ENCODE data around the gene ANKRD65.
"Not testable (repeated sequence)": the region's sequence is repeated elsewhere in the genome, so short reads cannot be mapped to it uniquely, and the experiment has no call there.

Gene ANKRD65

GRCh38 chr1:1434131-1434823 lies 13.2 kb upstream of the ANKRD65 start:
- whole genome bisulfite sequencing = 13% methylated on average over 32 of the region's 32 CpGs
- Histone ChIP-seq H3K27ac (ENCODE audit: low read depth, low read length) (peak overlapping the region; percentile 93), H3K9me3 (ENCODE audit: insufficient read depth, low read depth, low read length) (no peaks in the 10 kb centered on the region), H3K4me1 (ENCODE audit: insufficient read depth, low read length) (peaks cover 45% of the 10 kb centered on the region), H3K27me3 (ENCODE audit: insufficient read depth, low read length) (peaks cover 4% of the 10 kb centered on the region; the same call in 1 of the 2 replicates), H3K4me3 (ENCODE audit: low read length) (peak overlapping the region; percentile 55), H3K9ac (ENCODE audit: low read depth, low read length) (peak overlapping the region; percentile 67), H3K36me3 (ENCODE audit: insufficient read depth, low read length) (0 out of 2 replicates have a peak, but pooled peaks cover 3% of the 10 kb centered on the region)

DNA sequence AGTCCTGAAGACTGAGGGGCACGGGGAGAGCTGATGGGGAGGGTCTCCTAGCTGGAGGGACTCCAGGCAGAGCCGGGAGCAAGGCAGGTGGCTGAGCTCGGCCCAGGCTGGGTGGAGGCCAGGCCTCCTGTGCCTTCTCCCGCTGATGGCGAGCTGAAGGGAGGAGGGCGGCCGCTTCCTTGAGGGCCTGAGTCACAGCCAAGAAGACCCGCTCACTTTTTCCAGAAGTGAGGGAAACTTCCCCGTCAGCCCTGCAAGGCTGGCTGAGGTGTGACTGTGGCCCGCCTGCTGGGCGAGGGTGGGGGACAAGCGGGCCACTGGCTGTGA lies 12.7 kb upstream of the ANKRD65 start:
- peak overlapping the region; percentile 67 for H3K9ac ChIP-seq (ENCODE audit: low read depth, low read length)
- H3K36me3 ChIP-seq (ENCODE audit: insufficient read depth, low read length) = 0 out of 2 replicates have a peak, but pooled peaks cover 3% of the 10 kb centered on the region
- peak overlapping the region; percentile 55 for H3K4me3 ChIP-seq (ENCODE audit: low read length)
- WGBS = 23% methylated on average over 12 of the region's 12 CpGs
- H3K9me3 ChIP-seq (ENCODE audit: insufficient read depth, low read depth, low read length) = no peaks in the 10 kb centered on the region
- peaks cover 45% of the 10 kb centered on the region for H3K4me1 ChIP-seq (ENCODE audit: insufficient read depth, low read length)
- peak overlapping the region; percentile 93 for H3K27ac ChIP-seq (ENCODE audit: low read depth, low read length)
- peaks cover 4% of the 10 kb centered on the region; the same call in 1 of the 2 replicates for H3K27me3 ChIP-seq (ENCODE audit: insufficient read depth, low read length)

DNA sequence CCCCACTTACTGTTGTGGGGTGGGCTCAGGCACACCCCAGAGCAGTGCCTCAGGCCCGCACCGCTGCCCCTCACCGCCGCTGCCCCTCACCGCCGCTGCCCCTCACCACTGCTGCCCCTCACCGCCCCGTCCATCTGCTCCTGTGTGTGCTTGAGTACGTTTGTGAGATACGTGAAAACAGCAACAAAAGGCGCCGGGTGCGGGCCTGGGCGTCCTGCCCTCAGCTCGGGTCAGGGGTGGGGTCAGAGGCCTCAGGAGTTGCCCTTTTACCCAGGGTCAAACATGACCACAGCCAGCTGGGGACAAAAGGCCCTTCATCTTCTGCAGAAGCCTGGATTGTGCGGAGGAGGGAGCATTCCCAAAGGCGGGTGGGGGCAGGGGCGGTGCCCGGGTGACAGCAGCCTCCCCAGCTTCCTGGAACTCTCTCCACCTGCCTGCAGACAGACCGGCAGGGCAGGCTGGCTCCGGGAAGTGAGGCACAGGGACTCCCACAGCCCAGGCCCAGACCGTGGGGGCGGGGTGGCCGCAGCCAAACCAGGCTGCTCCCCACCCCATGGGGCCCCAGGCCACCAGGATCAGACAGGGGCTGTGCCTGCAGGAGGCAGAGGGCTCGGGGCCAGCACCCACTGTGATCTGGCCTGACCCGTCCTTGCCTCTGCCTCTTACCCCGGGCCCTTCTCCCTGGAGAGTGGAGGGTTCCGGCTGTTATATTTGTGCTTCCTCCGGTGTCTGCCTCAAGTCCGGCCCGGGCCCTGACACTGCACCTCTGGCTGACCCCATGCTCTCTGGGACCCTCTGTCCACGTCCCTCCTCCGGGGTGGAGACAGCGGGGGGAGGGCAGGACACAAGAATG lies 12.1 kb upstream of the ANKRD65 start:
- H3K36me3 ChIP-seq (ENCODE audit: insufficient read depth, low read length) = 0 out of 2 replicates have a peak, but pooled peaks cover 3% of the 10 kb centered on the region
- peak overlapping the region; percentile 93 for H3K27ac ChIP-seq (ENCODE audit: low read depth, low read length)
- H3K4me1 ChIP-seq (ENCODE audit: insufficient read depth, low read length) = peaks cover 45% of the 10 kb centered on the region
- H3K4me3 ChIP-seq (ENCODE audit: low read length) = peak overlapping the region; percentile 31
- H3K27me3 ChIP-seq (ENCODE audit: insufficient read depth, low read length) = peaks cover 4% of the 10 kb centered on the region; the same call in 1 of the 2 replicates
- WGBS = 38% methylated on average over 34 of the region's 34 CpGs
- H3K9me3 ChIP-seq (ENCODE audit: insufficient read depth, low read depth, low read length) = no peaks in the 10 kb centered on the region
- H3K9ac ChIP-seq (ENCODE audit: low read depth, low read length) = peak overlapping the region; percentile 67

DNA sequence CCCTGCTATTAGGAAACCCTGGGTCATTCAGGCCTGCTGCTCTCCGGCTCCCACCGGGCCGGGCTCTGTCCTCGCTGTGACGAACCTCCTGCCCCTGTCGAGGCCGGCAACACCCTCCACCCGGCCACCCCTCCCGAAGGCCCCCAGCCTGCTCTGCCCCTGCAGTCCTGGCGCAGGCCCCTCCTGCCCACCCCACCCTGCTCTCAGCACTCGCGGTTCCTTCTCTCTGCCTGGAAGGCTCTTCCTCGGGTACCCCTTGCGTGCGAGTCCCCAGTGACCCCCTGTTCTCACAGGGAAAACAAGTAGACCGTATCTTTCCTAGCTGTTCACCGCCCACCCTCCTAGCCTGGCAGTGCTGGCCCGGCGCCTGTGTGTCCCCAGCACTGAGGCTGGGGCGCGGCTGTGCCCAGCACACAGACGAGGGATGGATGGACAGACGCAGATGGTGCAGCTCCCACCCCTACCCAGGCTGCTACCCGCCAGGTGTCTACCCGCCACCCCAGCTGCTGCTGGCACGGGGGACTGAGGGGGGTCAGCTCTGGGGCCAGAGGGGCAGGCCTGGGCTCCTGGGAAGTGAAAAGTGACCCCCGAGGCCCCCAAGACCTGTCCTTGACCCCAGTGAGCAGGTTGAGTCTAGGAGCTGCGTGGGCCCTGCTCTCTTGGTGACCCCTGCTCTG lies 11.3 kb upstream of the ANKRD65 start:
- no peak overlapping the region for H3K4me3 ChIP-seq (ENCODE audit: low read length)
- H3K9me3 ChIP-seq (ENCODE audit: insufficient read depth, low read depth, low read length) = no peaks in the 10 kb centered on the region
- WGBS = 82% methylated on average over 28 of the region's 28 CpGs
- peak overlapping the region; percentile 52; the same call in 1 of the 2 replicates for H3K9ac ChIP-seq (ENCODE audit: low read depth, low read length)
- no peaks in the 10 kb centered on the region for H3K36me3 ChIP-seq (ENCODE audit: insufficient read depth, low read length)
- peaks cover 45% of the 10 kb centered on the region for H3K4me1 ChIP-seq (ENCODE audit: insufficient read depth, low read length)
- peak overlapping the region; percentile 93 for H3K27ac ChIP-seq (ENCODE audit: low read depth, low read length)
- H3K27me3 ChIP-seq (ENCODE audit: insufficient read depth, low read length) = peaks cover 4% of the 10 kb centered on the region; the same call in 1 of the 2 replicates

GRCh38 chr1:1431845-1432273 lies 10.8 kb upstream of the ANKRD65 start:
- Histone ChIP-seq H3K9me3 (ENCODE audit: insufficient read depth, low read depth, low read length) (no peaks in the 10 kb centered on the region), H3K9ac (ENCODE audit: low read depth, low read length) (peak overlapping the region; percentile 52), H3K4me1 (ENCODE audit: insufficient read depth, low read length) (peaks cover 45% of the 10 kb centered on the region), H3K27me3 (ENCODE audit: insufficient read depth, low read length) (peaks cover 4% of the 10 kb centered on the region; the same call in 1 of the 2 replicates), H3K27ac (ENCODE audit: low read depth, low read length) (peak overlapping the region; percentile 60), H3K4me3 (ENCODE audit: low read length) (no peak overlapping the region), H3K36me3 (ENCODE audit: insufficient read depth, low read length) (no peaks in the 10 kb centered on the region)
- 44% methylated on average over 5 of the region's 5 CpGs for WGBS

- Histone ChIP-seq H3K27ac (ENCODE audit: low read depth, low read length) (peak overlapping the region; percentile 60), H3K4me1 (ENCODE audit: insufficient read depth, low read length) (peaks cover 48% of the 10 kb centered on the region), H3K9me3 (ENCODE audit: insufficient read depth, low read depth, low read length) (no peaks in the 10 kb centered on the region), H3K27me3 (ENCODE audit: insufficient read depth, low read length) (peaks cover 4% of the 10 kb centered on the region; the same call in 1 of the 2 replicates), H3K4me3 (ENCODE audit: low read length) (no peak overlapping the region), H3K36me3 (ENCODE audit: insufficient read depth, low read length) (no peaks in the 10 kb centered on the region), H3K9ac (ENCODE audit: low read depth, low read length) (peak overlapping the region; percentile 52; the same call in 1 of the 2 replicates)
- WGBS = 54% methylated on average over 16 of the region's 18 CpGs
These were observed 10.1 kb upstream of the ANKRD65 start for GRCh38 chr1:1430992-1431844.

DNA sequence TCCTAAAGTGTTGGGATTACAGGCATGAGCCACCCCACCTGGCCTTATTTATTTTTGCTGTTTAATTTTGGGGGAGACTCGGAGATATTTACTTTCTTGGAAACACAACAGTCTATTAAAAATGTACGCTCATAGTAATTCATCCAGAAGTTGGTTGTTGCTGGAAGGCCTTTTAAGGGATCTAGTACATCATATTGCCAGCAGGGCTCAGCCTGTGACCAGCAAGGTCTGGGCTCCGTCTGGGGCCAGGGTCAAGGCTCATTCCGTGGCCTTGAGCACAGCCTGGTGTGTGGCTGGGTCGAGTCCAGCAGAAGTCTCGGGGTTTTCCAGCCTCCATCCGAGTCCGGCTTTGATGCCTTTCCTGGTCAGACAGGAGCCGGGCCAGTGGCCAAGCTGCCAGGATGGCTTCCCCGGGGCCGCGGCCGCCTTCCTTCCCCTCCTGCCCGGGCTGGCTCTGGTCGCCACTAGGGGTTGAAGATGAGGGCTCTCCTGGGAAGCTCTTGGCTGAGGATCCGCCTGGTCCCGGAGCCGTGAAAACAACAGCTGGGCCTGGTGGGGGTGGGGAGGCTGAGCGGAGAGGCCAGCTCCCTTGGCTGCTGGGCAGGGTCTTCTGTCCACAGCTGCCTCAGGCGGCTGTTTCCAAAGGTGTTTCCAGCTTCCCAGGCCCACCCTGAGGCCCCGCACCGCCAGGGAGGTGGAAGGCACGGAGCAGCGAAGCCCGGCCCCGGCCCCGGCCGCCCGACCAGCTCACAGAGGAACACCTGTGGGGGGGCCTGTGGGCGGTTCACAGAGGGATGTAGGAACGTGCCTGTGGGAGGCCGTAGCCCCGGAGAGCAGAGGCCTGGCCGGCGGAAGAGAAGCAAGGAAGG lies 9.3 kb upstream of the ANKRD65 start:
- Histone ChIP-seq H3K36me3 (ENCODE audit: insufficient read depth, low read length) (no peaks in the 10 kb centered on the region), H3K4me3 (ENCODE audit: low read length) (no peak overlapping the region), H3K4me1 (ENCODE audit: insufficient read depth, low read length) (peaks cover 53% of the 10 kb centered on the region), H3K27ac (ENCODE audit: low read depth, low read length) (peak overlapping the region; percentile 73; the same call in 1 of the 2 replicates), H3K27me3 (ENCODE audit: insufficient read depth, low read length) (no peaks in the 10 kb centered on the region), H3K9ac (ENCODE audit: low read depth, low read length) (peak overlapping the region; percentile 32; the same call in 1 of the 2 replicates), H3K9me3 (ENCODE audit: insufficient read depth, low read depth, low read length) (no peaks in the 10 kb centered on the region)
- WGBS = 33% methylated on average over 35 of the region's 35 CpGs

DNA sequence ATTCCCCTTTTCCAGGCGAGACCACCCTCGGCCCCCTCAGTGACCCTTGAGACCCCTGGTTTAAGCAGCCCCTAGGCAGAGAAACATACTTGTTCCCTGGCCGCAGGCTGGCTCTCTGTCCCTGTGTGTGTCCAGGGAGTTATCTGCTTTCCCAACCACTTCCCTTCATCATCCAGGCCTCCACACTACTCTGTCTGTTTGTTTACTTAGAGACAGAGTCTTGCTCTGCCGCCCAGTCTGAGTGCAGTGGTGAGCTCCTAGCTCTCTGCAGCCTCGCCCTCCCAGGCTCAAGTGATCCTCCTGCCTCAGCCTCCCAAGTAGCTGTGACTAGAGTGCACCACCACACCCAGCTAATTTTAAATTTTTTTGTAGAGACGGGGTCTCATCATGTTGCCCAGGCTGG lies 8.6 kb upstream of the ANKRD65 start:
- H3K27ac ChIP-seq (ENCODE audit: low read depth, low read length) = no peak overlapping the region; the same call in 1 of the 2 replicates
- H3K9ac ChIP-seq (ENCODE audit: low read depth, low read length) = no peak overlapping the region
- H3K4me1 ChIP-seq (ENCODE audit: insufficient read depth, low read length) = peaks cover 47% of the 10 kb centered on the region
- no peaks in the 10 kb centered on the region for H3K9me3 ChIP-seq (ENCODE audit: insufficient read depth, low read depth, low read length)
- 91% methylated on average over 6 of the region's 6 CpGs for WGBS
- no peaks in the 10 kb centered on the region for H3K27me3 ChIP-seq (ENCODE audit: insufficient read depth, low read length)
- H3K36me3 ChIP-seq (ENCODE audit: insufficient read depth, low read length) = no peaks in the 10 kb centered on the region
- no peak overlapping the region for H3K4me3 ChIP-seq (ENCODE audit: low read length)

DNA sequence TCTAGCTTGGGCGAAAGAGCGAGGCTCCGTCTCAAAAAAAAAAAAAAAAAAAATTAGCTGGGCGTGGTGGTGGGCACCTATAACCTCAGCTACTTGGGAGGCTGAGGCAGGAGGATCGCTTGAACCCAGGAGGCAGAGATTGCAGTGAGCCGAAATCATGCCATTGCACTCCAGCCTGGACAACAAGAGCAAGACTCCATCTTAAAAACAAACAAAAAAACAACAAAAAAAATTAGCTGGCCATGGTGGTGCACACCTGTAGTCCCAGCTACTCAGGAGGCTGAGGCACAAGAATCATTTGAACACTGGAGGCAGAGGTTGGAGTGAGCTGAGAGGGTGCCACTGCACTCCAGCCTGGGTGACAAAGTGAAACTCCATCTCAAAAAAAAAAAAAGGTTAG lies 7.9 kb upstream of the ANKRD65 start:
- H3K27me3 ChIP-seq (ENCODE audit: insufficient read depth, low read length); H3K4me3 ChIP-seq (ENCODE audit: low read length); H3K9me3 ChIP-seq (ENCODE audit: insufficient read depth, low read depth, low read length); H3K36me3 ChIP-seq (ENCODE audit: insufficient read depth, low read length); H3K9ac ChIP-seq (ENCODE audit: low read depth, low read length); H3K27ac ChIP-seq (ENCODE audit: low read depth, low read length): not testable (repeated sequence)
- 93% methylated on average over 6 of the region's 6 CpGs for WGBS
- peaks cover 40% of the 10 kb centered on the region for H3K4me1 ChIP-seq (ENCODE audit: insufficient read depth, low read length)

All from HUES64 (cell line).